PC-9 (cell line): Measurements from ENCODE around the gene COL13A1.

Experiments used
- CTCF ChIP-seq: fragments of 200-600 bp; sonication (generic); conservative IDR thresholded peaks from 2 replicates; pipeline ENCODE4 v1.6.1; 2017; ENCODE audit warnings: mixed run types, antibody characterized with exemption, mild to moderate bottlenecking, moderate library complexity
- EZH2 ChIP-seq: fragments of 200-600 bp; sonication (generic); IDR thresholded peaks from 2 replicates; pipeline ENCODE4 v1.8.0; 2017; ENCODE audit warnings: antibody characterized with exemption, low read depth

GRCh38 chr10:69853064-69853463, 51.4 kb downstream of the COL13A1 start:
- TF ChIP-seq CTCF (no peak), EZH2 (no peak)
